OCI-LY7 (cell line): ENCODE measurements around the gene ELN. TPM values are rescaled to one million over a fixed set of nuclear protein-coding genes. Genes with fewer than 3 reads are reported as not detected.

ENCODE experiments used
- BruUV-seq: library from RNA; stranded (reverse); fragments of 400-500 nt; replicated peaks from 2 replicates; lab custom pipeline; 2021; lab: Mats Ljungman, UMichigan
- CTCF ChIA-PET: fragments of 300-600 bp; sonication (Branson Sonifier 250); formaldehyde crosslinking; loops from one replicate; lab custom pipeline; 2022; ENCODE audit warnings: antibody characterized with exemption; ENCODE audit not compliant: unreplicated experiment; lab: Charles Lee
- POLR2A ChIA-PET: fragments of 300-600 bp; sonication (Branson Sonifier 250); formaldehyde crosslinking; loops from one replicate; lab custom pipeline; 2022; ENCODE audit warnings: antibody characterized with exemption; lab: Charles Lee
- DNase-seq: peaks from one replicate; pipeline ENCODE4 v3.0.0-alpha.2; 2015; ENCODE audit warnings: low spot score
- H2AFZ ChIP-seq: fragments of 200-600 bp; sonication (generic), shearing (Covaris generic); 2 replicates; pipeline ENCODE4 v1.6.1; 2014; ENCODE audit warnings: mild to moderate bottlenecking, antibody characterized with exemption, low read length, moderate library complexity
- H3K27ac ChIP-seq: fragments of 200-600 bp; sonication (generic); 2 replicates; pipeline ENCODE4 v1.5.1; 2014; ENCODE audit warnings: mixed run types, low read depth, mild to moderate bottlenecking, moderate library complexity, low read length, inconsistent platforms; ENCODE audit not compliant: poor library complexity, severe bottlenecking
- H3K36me3 ChIP-seq: fragments of 200-600 bp; sonication (generic); 2 replicates; pipeline ENCODE4 v1.6.1; 2014; ENCODE audit warnings: mild to moderate bottlenecking, antibody characterized with exemption, low read length, moderate library complexity, mixed read lengths; ENCODE audit not compliant: insufficient read depth
- H3K4me1 ChIP-seq: fragments of 200-600 bp; sonication (generic); 2 replicates; pipeline ENCODE4 v1.5.1; 2014; ENCODE audit warnings: mild to moderate bottlenecking, low read length; ENCODE audit not compliant: insufficient read depth, poor library complexity, severe bottlenecking
- H3K4me2 ChIP-seq: fragments of 200-600 bp; sonication (generic); 2 replicates; pipeline ENCODE4 v1.6.1; 2014; ENCODE audit warnings: mild to moderate bottlenecking, low read length
- H3K4me3 ChIP-seq: fragments of 200-600 bp; sonication (generic); 2 replicates; pipeline ENCODE4 v1.5.1; 2014; ENCODE audit warnings: mild to moderate bottlenecking, low read depth, low read length; ENCODE audit not compliant: poor library complexity, severe bottlenecking
- H3K79me2 ChIP-seq: fragments of 200-600 bp; sonication (generic); 2 replicates; pipeline ENCODE4 v1.6.1; 2016; ENCODE audit warnings: low read depth, mild to moderate bottlenecking, low read length, moderate library complexity, mixed read lengths; ENCODE audit not compliant: insufficient read depth
- H3K9me2 ChIP-seq: fragments of 200-600 bp; sonication (generic); 2 replicates; pipeline ENCODE4 v1.6.1; 2016; ENCODE audit warnings: mild to moderate bottlenecking, low read length, mixed read lengths; ENCODE audit not compliant: insufficient read depth
- H3K9me3 ChIP-seq: fragments of 200-600 bp; sonication (generic); 2 replicates; pipeline ENCODE4 v1.6.1; 2014; ENCODE audit warnings: mild to moderate bottlenecking, mixed run types, low read length, mixed read lengths
- H4K20me1 ChIP-seq: fragments of 200-600 bp; sonication (generic); 2 replicates; pipeline ENCODE4 v1.6.1; 2014; ENCODE audit warnings: mild to moderate bottlenecking, antibody characterized with exemption, low read length, moderate library complexity, mixed read lengths; ENCODE audit not compliant: insufficient read depth
- CTCF ChIP-seq: fragments of 200-600 bp; sonication (generic); conservative IDR thresholded peaks from 2 replicates; pipeline ENCODE4 v1.5.1; 2014; ENCODE audit warnings: mild to moderate bottlenecking, antibody characterized with exemption, low read length, moderate library complexity, mixed read lengths
- EZH2phosphoT487 ChIP-seq: fragments of 200-600 bp; sonication (generic); IDR thresholded peaks from 2 replicates; pipeline ENCODE4 v1.6.1; 2018; ENCODE audit warnings: low read depth, borderline replicate concordance, mild to moderate bottlenecking, mixed run types, antibody characterized with exemption, low read length, moderate library complexity, mixed read lengths
- intact Hi-C: fragments of 100-400 bp; cut with micrococcal nuclease; formaldehyde crosslinking; loops from one replicate; pipeline ENCODE4 v1.10.0; 2022; ENCODE audit not compliant: unreplicated experiment
- total RNA-seq, 2 experiments: library from RNA; depleted of rRNA in 1 of 2; stranded (reverse); fragments of >200 nt in 1 of 2; shearing (Covaris generic) in 1 of 2; gene quantifications; 2 replicates each; pipeline ENCODE4 v1.2.3, GENCODE V29; 2014 to 2022

The ELN gene
- total RNA-seq, 2 experiments from 2014 or later = not detected

GRCh38 chr7:74048999-74049599 is 21.1 kb downstream of the ELN start:
- no peaks in the 10 kb centered on the region for H3K4me1 ChIP-seq
- ChIA-PET POLR2A (no interaction called here), CTCF (no interaction called here)
- no peak overlapping the region for H3K4me2 ChIP-seq
- no peaks in the 10 kb centered on the region for H3K9me2 ChIP-seq
- H3K9me3 ChIP-seq = no peaks in the 10 kb centered on the region
- H2AFZ ChIP-seq = no peak overlapping the region
- no peak overlapping the region for H3K27ac ChIP-seq
- H3K4me3 ChIP-seq = no peak overlapping the region
- intact Hi-C loops = no loop called here
- TF ChIP-seq CTCF = no peak
- no peak for TF ChIP-seq EZH2phosphoT487
- BruUV-seq = no TSS peak
- H3K36me3 ChIP-seq = no peaks in the 10 kb centered on the region
- H3K79me2 ChIP-seq = no peaks in the 10 kb centered on the region
- H4K20me1 ChIP-seq = no peaks in the 10 kb centered on the region
- no peak for DNase-seq

GRCh38 chr7:74049997-74050798 is 22.2 kb downstream of the ELN start:
- Histone ChIP-seq H3K9me3 (no peaks in the 10 kb centered on the region), H3K79me2 (no peaks in the 10 kb centered on the region), H3K9me2 (no peaks in the 10 kb centered on the region), H4K20me1 (no peaks in the 10 kb centered on the region), H3K36me3 (no peaks in the 10 kb centered on the region), H3K27ac (no peak overlapping the region), H3K4me2 (no peak overlapping the region), H3K4me1 (no peaks in the 10 kb centered on the region), H3K4me3 (no peak overlapping the region), H2AFZ (no peak overlapping the region)
- TF ChIP-seq CTCF (no peak), EZH2phosphoT487 (no peak)
- DNase-seq = no peak
- ChIA-PET CTCF (no interaction called here), POLR2A (no interaction called here)
- no TSS peak for BruUV-seq
- intact Hi-C loops = loop anchor here (5.0 kb wide), 1 partner anchor 352 kb away; no protein-coding TSS in a partner anchor

GRCh38 chr7:74051193-74051592 is 23.2 kb downstream of the ELN start:
- no peaks in the 10 kb centered on the region for H3K36me3 ChIP-seq
- H3K4me1 ChIP-seq = no peaks in the 10 kb centered on the region
- POLR2A ChIA-PET = no interaction called here
- H3K9me3 ChIP-seq = no peaks in the 10 kb centered on the region
- H3K9me2 ChIP-seq = no peaks in the 10 kb centered on the region
- no peaks in the 10 kb centered on the region for H4K20me1 ChIP-seq
- H3K79me2 ChIP-seq = no peaks in the 10 kb centered on the region
- no peak overlapping the region for H3K4me3 ChIP-seq
- H3K27ac ChIP-seq = no peak overlapping the region
- no peak for TF ChIP-seq EZH2phosphoT487
- no peak for TF ChIP-seq CTCF
- H2AFZ ChIP-seq = no peak overlapping the region
- CTCF ChIA-PET = no interaction called here
- BruUV-seq = no TSS peak
- intact Hi-C loops = loop anchor here (1.0 to 5.0 kb wide), 2 partner anchors 152 to 351 kb away; no protein-coding TSS in a partner anchor
- no peak overlapping the region for H3K4me2 ChIP-seq
- no peak for DNase-seq
